Fibroblast of lung (primary cell): Measurements from ENCODE around the gene SNAI3.

Source experiments
- EZH2 ChIP-seq: IDR thresholded peaks from 2 replicates; pipeline ENCODE4 v1.5.1; 2012; ENCODE audit warnings: low read length, control low read depth, mild to moderate bottlenecking; ENCODE audit errors: missing control alignments
- TF ChIP-seq, protein P1 (sequence below), 2 donors: IDR thresholded peaks in 1 of 2; conservative IDR thresholded peaks in 1 of 2; 1 replicate in 1 of 2; 2 replicates in 1 of 2; pipeline ENCODE4 v1.5.1; 2011 to 2012; ENCODE audit warnings: low read length in 2 of 2, control low read depth in 1 of 2, inconsistent platforms in 1 of 2, low read depth in 1 of 2, mild to moderate bottlenecking in 1 of 2

DNA sequence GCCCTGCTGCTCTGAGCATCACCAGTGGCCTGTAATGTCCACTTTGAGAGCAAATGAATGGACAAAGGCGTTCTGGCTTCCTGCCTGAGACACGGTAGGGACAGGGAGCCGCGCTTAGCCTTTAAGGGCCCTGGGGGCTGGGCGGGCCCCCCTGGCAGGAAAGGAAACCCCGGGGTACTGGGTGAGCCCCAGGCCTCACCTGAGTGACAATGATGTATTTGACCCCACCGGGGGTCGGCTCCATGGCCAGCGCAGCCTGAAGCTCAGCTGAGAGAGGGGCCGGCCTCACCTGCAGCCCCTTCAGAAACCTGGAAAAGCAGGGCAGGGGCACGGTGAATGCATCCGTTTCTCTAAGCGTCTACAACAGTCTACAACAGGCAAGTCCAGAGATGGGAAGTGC lies 33.2 kb downstream of the SNAI3 start:
- TF ChIP-seq, protein P1, sequence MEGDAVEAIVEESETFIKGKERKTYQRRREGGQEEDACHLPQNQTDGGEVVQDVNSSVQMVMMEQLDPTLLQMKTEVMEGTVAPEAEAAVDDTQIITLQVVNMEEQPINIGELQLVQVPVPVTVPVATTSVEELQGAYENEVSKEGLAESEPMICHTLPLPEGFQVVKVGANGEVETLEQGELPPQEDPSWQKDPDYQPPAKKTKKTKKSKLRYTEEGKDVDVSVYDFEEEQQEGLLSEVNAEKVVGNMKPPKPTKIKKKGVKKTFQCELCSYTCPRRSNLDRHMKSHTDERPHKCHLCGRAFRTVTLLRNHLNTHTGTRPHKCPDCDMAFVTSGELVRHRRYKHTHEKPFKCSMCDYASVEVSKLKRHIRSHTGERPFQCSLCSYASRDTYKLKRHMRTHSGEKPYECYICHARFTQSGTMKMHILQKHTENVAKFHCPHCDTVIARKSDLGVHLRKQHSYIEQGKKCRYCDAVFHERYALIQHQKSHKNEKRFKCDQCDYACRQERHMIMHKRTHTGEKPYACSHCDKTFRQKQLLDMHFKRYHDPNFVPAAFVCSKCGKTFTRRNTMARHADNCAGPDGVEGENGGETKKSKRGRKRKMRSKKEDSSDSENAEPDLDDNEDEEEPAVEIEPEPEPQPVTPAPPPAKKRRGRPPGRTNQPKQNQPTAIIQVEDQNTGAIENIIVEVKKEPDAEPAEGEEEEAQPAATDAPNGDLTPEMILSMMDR (conservative IDR thresholded peaks at IDR 0.05 in 1 of 2, IDR thresholded peaks at IDR 0.05 in 1 of 2; ENCODE audit: low read depth in 1 of 2, low read length in 2 of 2) = no peak
- no peak for TF ChIP-seq EZH2
